H1 (cell line): ENCODE results near the gene SLX4. TPM values are rescaled to one million over a fixed set of nuclear protein-coding genes. Genes with fewer than 3 reads are reported as not detected.

ENCODE experiments used
- CTCF ChIA-PET: fragments of 300-600 bp; sonication (Branson Sonifier 250); formaldehyde crosslinking; loops from one replicate; lab custom pipeline; 2021; ENCODE audit not compliant: partially characterized antibody; lab: Charles Lee
- POLR2A ChIA-PET: fragments of 300-600 bp; sonication (Branson Sonifier 250); formaldehyde crosslinking; loops from one replicate; lab custom pipeline; 2021; ENCODE audit warnings: inconsistent platforms; ENCODE audit not compliant: partially characterized antibody; lab: Charles Lee
- DNase-seq, 2 experiments: peaks; one replicate each; pipeline versions ENCODE4 v3.0.0 to v3.0.0-alpha.2; 2010 to 2022; ENCODE audit warnings: low spot score in 2 of 2, low read depth in 1 of 2, mixed read lengths in 1 of 2
- FAIRE-seq: peaks from 2 replicates; lab custom pipeline; 2011; peaks lifted over from hg19 to GRCh38; lab: Jason Lieb, UNC
- H2AFZ ChIP-seq: 2 replicates; pipeline ENCODE4 v1.8.1; 2012; ENCODE audit warnings: low read length, inconsistent platforms
- H2AK5ac ChIP-seq: 2 replicates; pipeline ENCODE4 v1.6.1; 2013; ENCODE audit warnings: low read depth, low read length
- H2BK120ac ChIP-seq: replicated peaks from 2 replicates; pipeline ENCODE3; 2013; ENCODE audit warnings: low read depth, low read length, inconsistent platforms
- H2BK12ac ChIP-seq: 2 replicates; pipeline ENCODE4 v1.6.1; 2013; ENCODE audit warnings: low read depth, low read length
- H2BK15ac ChIP-seq: 2 replicates; pipeline ENCODE4 v1.6.1; 2013; ENCODE audit warnings: low read length
- H2BK20ac ChIP-seq: 2 replicates; pipeline ENCODE4 v1.6.1; 2013; ENCODE audit warnings: low read length
- H2BK5ac ChIP-seq: 2 replicates; pipeline ENCODE4 v1.6.1; 2013; ENCODE audit warnings: low read depth, low read length
- H3K14ac ChIP-seq: 2 replicates; pipeline ENCODE4 v1.6.1; 2013; ENCODE audit warnings: inconsistent platforms; ENCODE audit not compliant: insufficient read length
- H3K18ac ChIP-seq: 2 replicates; pipeline ENCODE4 v1.6.1; 2013; ENCODE audit warnings: low read length; ENCODE audit errors: extremely low read depth
- H3K23ac ChIP-seq: 2 replicates; pipeline ENCODE4 v1.6.1; 2013; ENCODE audit warnings: inconsistent platforms; ENCODE audit not compliant: insufficient read length
- H3K23me2 ChIP-seq: 2 replicates; pipeline ENCODE4 v1.6.1; 2013; ENCODE audit warnings: low read depth, low read length
- H3K27ac ChIP-seq: 2 replicates; pipeline ENCODE4 v1.6.1; 2011; ENCODE audit warnings: low read depth, low read length, inconsistent platforms
- H3K27me3 ChIP-seq, 4 experiments: replicated peaks in 1 of 4; 1 replicate in 1 of 4; 2 replicates in 3 of 4; pipeline versions ENCODE4 v1.6.1 to v1.8.1; 2011 to 2013; ENCODE audit warnings: low read length in 3 of 4, mild to moderate bottlenecking in 3 of 4, inconsistent platforms in 2 of 4, mixed read lengths in 2 of 4, moderate library complexity in 1 of 4; ENCODE audit not compliant: control insufficient read depth in 3 of 4, insufficient read depth in 3 of 4; ENCODE audit errors: extremely low read depth in 1 of 4
- H3K36me3 ChIP-seq, 4 experiments: 2 replicates each; pipeline versions ENCODE4 v1.6.1 to v1.8.1; 2011 to 2013; ENCODE audit warnings: mild to moderate bottlenecking in 4 of 4, low read length in 3 of 4, moderate library complexity in 2 of 4, control low read depth in 1 of 4, inconsistent platforms in 1 of 4; ENCODE audit not compliant: insufficient read depth in 4 of 4, control insufficient read depth in 2 of 4
- H3K4ac ChIP-seq: replicated peaks from 2 replicates; pipeline ENCODE3; 2013; ENCODE audit warnings: low read length, low read depth, mixed read lengths, inconsistent platforms; ENCODE audit not compliant: insufficient read length
- H3K4me1 ChIP-seq, 4 experiments: replicated peaks in 1 of 4; 1 replicate in 1 of 4; 2 replicates in 3 of 4; pipeline versions ENCODE4 v1.6.1 to v1.8.1; 2011 to 2013; ENCODE audit warnings: low read length in 3 of 4, inconsistent platforms in 2 of 4, mixed read lengths in 1 of 4; ENCODE audit not compliant: insufficient read depth in 4 of 4, control insufficient read depth in 3 of 4
- H3K4me2 ChIP-seq, 2 experiments: 2 replicates each; pipeline versions ENCODE4 v1.6.1 to v1.8.1; 2011 to 2013; ENCODE audit warnings: low read depth in 2 of 2, low read length in 2 of 2, control low read depth in 1 of 2, inconsistent platforms in 1 of 2, mild to moderate bottlenecking in 1 of 2; ENCODE audit not compliant: insufficient read depth in 1 of 2
- H3K4me3 ChIP-seq, 4 experiments: fragments of 200-600, 300-600 bp in 1 of 4; sonication (generic), shearing (Covaris generic), sonication (Bioruptor Twin) in 1 of 4; 2 replicates each; pipeline versions ENCODE4 v1.5.1 to v1.8.1; 2011 to 2016; ENCODE audit warnings: low read length in 4 of 4, low read depth in 3 of 4, control low read depth in 2 of 4, inconsistent platforms in 2 of 4, mild to moderate bottlenecking in 2 of 4, mixed read lengths in 1 of 4, moderate library complexity in 1 of 4; ENCODE audit not compliant: insufficient read depth in 2 of 4; ENCODE audit errors: extremely low read depth in 1 of 4
- H3K56ac ChIP-seq: replicated peaks from 2 replicates; pipeline ENCODE3; 2013; ENCODE audit warnings: low read depth, mild to moderate bottlenecking, mixed read lengths, low read length, inconsistent platforms; ENCODE audit not compliant: insufficient read length
- H3K79me1 ChIP-seq: 2 replicates; pipeline ENCODE4 v1.6.1; 2013; ENCODE audit warnings: low read depth, low read length, control low read depth
- H3K79me2 ChIP-seq, 2 experiments: 2 replicates each; pipeline versions ENCODE4 v1.6.1 to v1.8.1; 2012 to 2013; ENCODE audit warnings: low read length in 2 of 2, mild to moderate bottlenecking in 2 of 2, inconsistent platforms in 1 of 2; ENCODE audit not compliant: insufficient read depth in 2 of 2, control insufficient read depth in 1 of 2
- H3K9ac ChIP-seq, 4 experiments: replicated peaks in 1 of 4; 1 replicate in 1 of 4; 2 replicates in 3 of 4; pipeline versions ENCODE4 v1.6.1 to v1.8.1; 2011 to 2013; ENCODE audit warnings: low read depth in 3 of 4, low read length in 3 of 4, control low read depth in 2 of 4, mild to moderate bottlenecking in 2 of 4, moderate library complexity in 2 of 4, inconsistent platforms in 1 of 4; ENCODE audit errors: extremely low read depth in 1 of 4
- H3K9me3 ChIP-seq, 2 experiments: 2 replicates each; pipeline versions ENCODE4 v1.6.1 to v1.8.1; 2012 to 2013; ENCODE audit warnings: mild to moderate bottlenecking in 2 of 2, moderate library complexity in 2 of 2, control low read depth in 1 of 2, inconsistent platforms in 1 of 2, low read depth in 1 of 2, low read length in 1 of 2, mixed read lengths in 1 of 2; ENCODE audit not compliant: insufficient read depth in 2 of 2
- H4K20me1 ChIP-seq, 2 experiments: replicated peaks in 1 of 2; 2 replicates each; pipeline versions ENCODE3 to v1.8.1; 2011 to 2013; ENCODE audit warnings: inconsistent platforms in 2 of 2, low read length in 2 of 2, mild to moderate bottlenecking in 1 of 2; ENCODE audit not compliant: insufficient read depth in 2 of 2, control insufficient read depth in 1 of 2
- H4K5ac ChIP-seq: 2 replicates; pipeline ENCODE4 v1.6.1; 2013; ENCODE audit warnings: low read length, low read depth, mixed read lengths, inconsistent platforms; ENCODE audit not compliant: insufficient read length
- H4K8ac ChIP-seq: 2 replicates; pipeline ENCODE4 v1.8.0; 2013; ENCODE audit warnings: mild to moderate bottlenecking, moderate library complexity, low read length, inconsistent platforms; ENCODE audit not compliant: insufficient read depth; ENCODE audit errors: extremely low read depth
- H4K91ac ChIP-seq: replicated peaks from 2 replicates; pipeline ENCODE3; 2013; ENCODE audit warnings: low read length, mixed read lengths, inconsistent platforms; ENCODE audit not compliant: insufficient read length
- GABPA ChIP-seq: IDR thresholded peaks from 2 replicates; pipeline ENCODE4 v1.6.1; 2011; ENCODE audit warnings: mild to moderate bottlenecking, low read length, moderate library complexity, borderline replicate concordance; ENCODE audit not compliant: insufficient read depth
- NANOG ChIP-seq: IDR thresholded peaks from 2 replicates; pipeline ENCODE4 v1.6.1; 2011; ENCODE audit warnings: low read length, low read depth, mild to moderate bottlenecking, inconsistent platforms; ENCODE audit not compliant: insufficient read depth, poor library complexity, severe bottlenecking
- SP2 ChIP-seq: IDR thresholded peaks from 2 replicates; pipeline ENCODE4 v1.6.1; 2012; ENCODE audit warnings: mild to moderate bottlenecking, low read length, inconsistent platforms
- WGBS, 2 experiments: shearing (Covaris generic) in 1 of 2; methylation state at CpG; one replicate each; pipeline versions ENCODE4 v1.1.6 to v1.1.7; 2013 to 2015; ENCODE audit warnings: low lambda C conversion rate in 2 of 2, mixed read lengths in 2 of 2, inconsistent platforms in 1 of 2, low coverage in 1 of 2, missing lambda C conversion rate in 1 of 2; ENCODE audit not compliant: insufficient replicate concordance in 2 of 2, insufficient coverage in 1 of 2, insufficient read length in 1 of 2; ENCODE audit errors: extremely low coverage in 1 of 2, missing lambda C conversion rate in 1 of 2; 5-methylcytosine and 5-hydroxymethylcytosine counted together
- polyA plus RNA-seq, 7 experiments: library from polyadenylated mRNA; depleted of rRNA in 3 of 7; stranded (reverse) in 5 of 7; unstranded in 2 of 7; fragments of >200 nt in 5 of 7; fragments of 200-250 nt in 2 of 7; gene quantifications; 1 replicate in 5 of 7; 2 replicates in 1 of 7; 4 replicates in 1 of 7; pipeline versions ENCODE4 v1.2.1 to v1.2.3, GENCODE V29; 2011 to 2013; ENCODE audit warnings: missing spikeins in 2 of 7, mixed read lengths in 2 of 7
- total RNA-seq: library from RNA; stranded (reverse); fragmentation: NEBNext Ultra II Directional; extraction: Animal tissue kit (Norgen Biotek cat#: 25700); gene quantifications from 2 replicates; pipeline ENCODE4 v1.2.1, GENCODE V29; 2021
- TF ChIP-seq, protein P1 (sequence below): IDR thresholded peaks from 2 replicates; pipeline ENCODE4 v1.6.1; 2012; ENCODE audit warnings: inconsistent platforms

The SLX4 gene
- total and polyA plus RNA-seq, 2 of the 8 experiments (the other 6 are each of a cell fraction or from before 2014, with no cell fraction given), result 4.4 to 11.4 TPM

DNA sequence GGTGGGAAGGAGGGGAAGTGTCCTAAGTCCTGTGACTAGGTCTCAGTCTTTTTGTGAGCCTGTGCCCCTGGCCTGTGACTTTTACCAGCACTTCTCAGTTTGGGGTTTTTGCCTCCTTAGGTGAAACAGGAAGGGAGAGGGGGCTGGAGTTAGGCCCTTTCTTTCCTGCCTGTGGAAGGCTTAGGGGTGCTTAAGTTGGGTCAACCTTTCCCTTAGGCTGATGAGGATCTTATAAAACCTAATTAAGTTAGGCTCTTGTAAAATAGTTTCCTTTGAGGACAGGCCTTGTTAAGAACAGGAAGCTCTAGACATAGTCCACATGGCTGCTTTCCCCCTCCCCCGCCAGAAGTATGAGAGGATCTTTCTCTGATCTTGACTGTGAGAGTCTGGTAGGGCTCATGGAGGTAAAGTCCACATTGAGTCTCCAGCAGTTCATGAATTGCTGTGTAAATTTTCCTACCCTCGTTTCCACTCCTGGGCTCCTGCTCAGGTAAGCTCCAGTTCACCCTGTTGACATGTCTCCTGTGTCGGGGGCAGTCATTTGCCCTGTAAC lies 26.0 kb upstream of the SLX4 start:
- peak overlapping the region; percentile 46; the same call in 1 of the 2 replicates for H3K27ac ChIP-seq
- FAIRE-seq, result peak; percentile 72

More for the DNA sequence above, 26.0 kb upstream of the SLX4 start:
- no peak overlapping the region for H3K56ac ChIP-seq
- no peak for DNase-seq
- H3K4ac ChIP-seq, result no peak overlapping the region
- peak overlapping the region; percentile 22 for H2BK12ac ChIP-seq
- H2AK5ac ChIP-seq, result no peak overlapping the region
- no peak overlapping the region for H4K91ac ChIP-seq
- H2BK20ac ChIP-seq, result peak overlapping the region; percentile 82; the same call in 1 of the 2 replicates
- CTCF ChIA-PET, result interaction anchor here (0.6 to 1.6 kb wide), 9 partner anchors 10 to 151 kb away, joined by 3 to 5 read pairs (median 3); no protein-coding TSS in a partner anchor
- H3K4me1 ChIP-seq, result peaks cover 6 to 16% (median 13%) of the 10 kb centered on the region in 4 experiments; a peak in 6 of 7 replicates
- peak overlapping the region; percentile 49 for H3K18ac ChIP-seq
- peak overlapping the region in 1 of 4 experiments; percentile 64; a peak in 4 of 7 replicates for H3K9ac ChIP-seq
- POLR2A ChIA-PET, result interaction anchor here (0.6 to 1.6 kb wide), 6 partner anchors 9 to 511 kb away, joined by 3 to 5 read pairs (median 3); no protein-coding TSS in a partner anchor
- peak overlapping the region; percentile 57; the same call in 1 of the 2 replicates for H2BK5ac ChIP-seq
- H3K36me3 ChIP-seq, result no peaks in the 10 kb centered on the region
- H2AFZ ChIP-seq, result peak overlapping the region; percentile 43
- no peak overlapping the region for H3K4me3 ChIP-seq
- no peak overlapping the region for H2BK120ac ChIP-seq
- 65% methylated on average over 3 of the region's 3 CpGs; no CpG with 5 or more reads in 1 of the 2 experiments for WGBS, 2 experiments
- no peaks in the 10 kb centered on the region for H3K23me2 ChIP-seq
- H3K79me2 ChIP-seq, result no peaks in the 10 kb centered on the region
- no peaks in the 10 kb centered on the region for H4K20me1 ChIP-seq
- H3K9me3 ChIP-seq, result no peaks in the 10 kb centered on the region
- no peak for TF ChIP-seq SP2
- TF ChIP-seq GABPA, result no peak
- TF ChIP-seq, protein P1, sequence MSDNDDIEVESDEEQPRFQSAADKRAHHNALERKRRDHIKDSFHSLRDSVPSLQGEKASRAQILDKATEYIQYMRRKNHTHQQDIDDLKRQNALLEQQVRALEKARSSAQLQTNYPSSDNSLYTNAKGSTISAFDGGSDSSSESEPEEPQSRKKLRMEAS, result 0 out of 2 replicates have a peak, but pooled peaks have one; percentile 7
- no peak for TF ChIP-seq NANOG
- TF ChIP-seq, all 59 proteins: peak for 1
- no peak overlapping the region for H4K8ac ChIP-seq
- no peak overlapping the region for H3K14ac ChIP-seq
- no peaks in the 10 kb centered on the region for H3K27me3 ChIP-seq
- H3K79me1 ChIP-seq, result peaks cover 4% of the 10 kb centered on the region
- no peak overlapping the region for H4K5ac ChIP-seq
- H3K23ac ChIP-seq, result no peak overlapping the region
- H2BK15ac ChIP-seq, result no peak overlapping the region
- H3K4me2 ChIP-seq, result peak overlapping the region in 1 of 2 experiments; percentile 25; a peak in 2 of 4 replicates
